ENCODE measurements around the gene KIRREL3.
"Not testable (repeated sequence)": the region's sequence is repeated elsewhere in the genome, so short reads cannot be mapped to it uniquely, and the experiment has no call there.

Gene KIRREL3

GRCh38 chr11:126952533-126952932 lies 48.0 kb downstream of the KIRREL3 start:
- not testable (repeated sequence) for DNase-seq (ENCODE audit: low read depth)

- DNase-seq (ENCODE audit: low read depth), result no peak
These were observed 49.1 kb downstream of the KIRREL3 start for GRCh38 chr11:126951465-126951864.

- no peak for DNase-seq (ENCODE audit: low read depth)
These were observed 51.3 kb downstream of the KIRREL3 start for GRCh38 chr11:126949066-126949891.

- no peak for DNase-seq (ENCODE audit: low read depth)
These were observed 52.0 kb downstream of the KIRREL3 start for GRCh38 chr11:126948563-126948962.

GRCh38 chr11:126945319-126945718 lies 55.3 kb downstream of the KIRREL3 start:
- no peak for DNase-seq (ENCODE audit: low read depth)

- no peak for DNase-seq (ENCODE audit: low read depth)
These were observed 57.3 kb downstream of the KIRREL3 start for GRCh38 chr11:126943316-126943715.

GRCh38 chr11:126942146-126942545 lies 58.4 kb downstream of the KIRREL3 start:
- DNase-seq (ENCODE audit: low read depth), result no peak

GRCh38 chr11:126939552-126939951 lies 61.0 kb downstream of the KIRREL3 start:
- DNase-seq (ENCODE audit: low read depth), result no peak

GRCh38 chr11:126938718-126939117 lies 61.9 kb downstream of the KIRREL3 start:
- no peak for DNase-seq (ENCODE audit: low read depth)

- DNase-seq (ENCODE audit: low read depth), result no peak
These were observed 70.3 kb downstream of the KIRREL3 start for GRCh38 chr11:126930091-126930841.

- no peak for DNase-seq (ENCODE audit: low read depth)
These were observed 71.2 kb downstream of the KIRREL3 start for GRCh38 chr11:126929179-126930061.

GRCh38 chr11:126927623-126928022 lies 72.9 kb downstream of the KIRREL3 start:
- no peak for DNase-seq (ENCODE audit: low read depth)

- DNase-seq (ENCODE audit: low read depth), result no peak
These were observed 74.2 kb downstream of the KIRREL3 start for GRCh38 chr11:126926376-126926791.

GRCh38 chr11:126925321-126926093 lies 75.1 kb downstream of the KIRREL3 start:
- DNase-seq (ENCODE audit: low read depth), result no peak

- no peak for DNase-seq (ENCODE audit: low read depth)
These were observed 76.1 kb downstream of the KIRREL3 start for GRCh38 chr11:126924376-126925040.

GRCh38 chr11:126920833-126921232 lies 79.7 kb downstream of the KIRREL3 start:
- DNase-seq (ENCODE audit: low read depth), result no peak

GRCh38 chr11:126919147-126919823 lies 81.3 kb downstream of the KIRREL3 start:
- no peak for DNase-seq (ENCODE audit: low read depth)

- DNase-seq (ENCODE audit: low read depth), result no peak
These were observed 82.0 kb downstream of the KIRREL3 start for GRCh38 chr11:126918556-126918955.

GRCh38 chr11:126917531-126918204 lies 82.9 kb downstream of the KIRREL3 start:
- DNase-seq (ENCODE audit: low read depth), result peak; percentile 54

GRCh38 chr11:126915430-126915829 lies 85.1 kb downstream of the KIRREL3 start:
- DNase-seq (ENCODE audit: low read depth), result no peak

All from iris pigment epithelial cell (primary cell).